GM21576 (cell line): Measurements from ENCODE around the gene UGP2.

Experiments
- ATAC-seq: cut with Tn5 transposase; IDR thresholded peaks from one replicate; pipeline ENCODE4 v1.9.1; 2021; ENCODE audit warnings: mild to moderate bottlenecking, moderate library complexity; ENCODE audit not compliant: unreplicated experiment

UGP2 gene

GRCh38 chr2:63862806-63863205, 21.1 kb downstream of the UGP2 start:
- no peak for ATAC-seq

DNA sequence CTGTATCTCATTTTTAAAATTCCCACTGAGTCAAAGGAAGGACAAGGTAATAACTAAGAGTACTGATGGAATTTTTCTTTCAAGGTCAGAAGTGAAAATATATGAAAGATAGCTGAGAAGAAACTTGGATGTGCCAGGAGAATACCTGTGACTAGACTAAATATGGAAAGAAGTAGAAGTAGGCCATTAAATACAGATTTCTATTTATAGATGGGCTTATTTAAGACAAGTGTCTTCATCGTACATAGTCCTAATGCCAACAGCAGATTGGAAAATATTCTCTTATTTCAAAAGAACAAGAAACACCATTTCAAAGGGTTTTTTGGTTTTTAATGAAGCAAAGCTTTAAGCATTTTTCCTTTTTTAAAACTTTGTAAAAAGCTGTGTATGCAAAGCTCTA, 22.0 kb downstream of the UGP2 start:
- ATAC-seq, result no peak

DNA sequence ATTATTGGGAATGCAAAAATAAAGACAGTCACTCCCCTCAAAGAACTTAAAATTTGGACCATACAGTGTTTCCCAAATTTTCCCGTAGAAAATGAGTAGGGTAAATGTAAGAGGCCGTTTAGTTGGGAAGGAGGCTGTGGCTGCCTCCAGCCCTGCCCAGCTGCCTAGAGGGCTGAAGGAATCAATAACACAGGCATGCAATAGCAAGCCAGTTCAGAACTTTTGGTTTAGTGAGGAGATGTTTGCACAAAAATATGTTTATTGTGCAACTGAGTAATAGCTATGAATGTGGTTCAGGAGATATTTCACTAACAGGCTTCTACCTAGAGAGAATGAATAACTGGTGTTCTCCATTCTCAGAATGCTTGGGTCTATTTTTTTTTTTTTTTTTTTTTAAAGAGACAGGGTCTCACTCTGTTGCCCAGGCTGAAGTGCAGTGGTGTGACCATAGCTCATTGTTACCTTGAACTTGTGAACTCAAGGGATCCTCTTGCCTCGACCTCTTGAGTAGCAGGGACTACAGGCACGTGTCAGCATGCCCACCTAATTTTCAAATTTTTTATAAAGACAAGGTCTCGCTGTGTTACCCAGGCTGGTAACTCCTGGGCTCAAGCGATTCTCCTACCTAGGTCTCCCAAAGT, 23.6 kb downstream of the UGP2 start:
- no peak for ATAC-seq

DNA sequence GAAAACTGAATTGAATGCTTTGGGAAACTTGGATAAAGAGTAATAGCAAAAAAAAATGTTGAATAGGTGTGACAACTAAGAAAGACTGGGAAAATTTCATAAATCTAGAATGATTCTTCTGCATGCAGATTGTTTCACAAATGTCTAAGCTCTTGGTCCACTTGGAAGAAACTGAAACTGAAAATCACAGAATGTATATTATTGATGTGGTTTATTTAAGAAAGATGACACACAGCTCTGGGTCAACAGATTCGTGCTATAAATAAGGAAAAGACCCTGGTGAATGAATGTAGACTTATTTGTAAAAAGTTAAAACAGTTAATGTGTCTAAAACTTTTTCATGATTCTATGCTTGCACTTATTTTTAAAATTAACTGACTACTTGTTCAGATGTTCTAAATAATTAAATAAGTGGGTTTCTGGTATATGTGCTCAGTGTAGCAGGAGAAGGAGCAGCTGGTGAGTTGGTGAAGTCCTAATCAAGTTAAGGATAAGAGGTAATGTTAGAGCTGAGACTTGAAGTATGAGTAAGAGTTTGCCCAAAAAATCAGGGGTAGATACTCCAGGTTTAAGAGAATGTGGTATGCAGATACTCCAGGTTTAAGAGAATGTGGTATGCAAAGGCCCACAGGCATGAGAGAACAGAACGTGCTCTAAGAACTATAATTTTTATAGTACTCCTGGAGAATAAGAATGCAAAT, 24.5 kb downstream of the UGP2 start:
- no peak for ATAC-seq

DNA sequence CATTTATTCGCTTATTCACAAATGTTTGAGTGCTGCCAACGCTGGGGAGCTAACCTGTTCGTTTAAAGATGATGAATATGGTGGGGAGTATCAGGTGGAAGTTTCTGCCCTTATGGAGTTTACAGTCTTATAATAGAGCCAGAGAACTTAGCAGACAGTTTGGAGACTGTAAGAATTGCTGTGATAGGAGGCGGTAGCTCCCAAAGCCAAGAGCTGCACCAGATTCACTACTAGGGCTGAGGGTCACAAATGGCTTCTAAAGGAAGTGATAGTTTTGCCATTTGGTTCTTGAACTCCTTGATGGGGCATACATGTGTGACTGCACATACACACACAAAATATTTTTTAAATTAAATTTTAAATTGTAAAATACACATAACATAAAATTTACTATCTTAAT, 29.0 kb downstream of the UGP2 start:
- ATAC-seq, result no peak

GRCh38 chr2:63871864-63872263, 30.2 kb downstream of the UGP2 start:
- no peak for ATAC-seq

DNA sequence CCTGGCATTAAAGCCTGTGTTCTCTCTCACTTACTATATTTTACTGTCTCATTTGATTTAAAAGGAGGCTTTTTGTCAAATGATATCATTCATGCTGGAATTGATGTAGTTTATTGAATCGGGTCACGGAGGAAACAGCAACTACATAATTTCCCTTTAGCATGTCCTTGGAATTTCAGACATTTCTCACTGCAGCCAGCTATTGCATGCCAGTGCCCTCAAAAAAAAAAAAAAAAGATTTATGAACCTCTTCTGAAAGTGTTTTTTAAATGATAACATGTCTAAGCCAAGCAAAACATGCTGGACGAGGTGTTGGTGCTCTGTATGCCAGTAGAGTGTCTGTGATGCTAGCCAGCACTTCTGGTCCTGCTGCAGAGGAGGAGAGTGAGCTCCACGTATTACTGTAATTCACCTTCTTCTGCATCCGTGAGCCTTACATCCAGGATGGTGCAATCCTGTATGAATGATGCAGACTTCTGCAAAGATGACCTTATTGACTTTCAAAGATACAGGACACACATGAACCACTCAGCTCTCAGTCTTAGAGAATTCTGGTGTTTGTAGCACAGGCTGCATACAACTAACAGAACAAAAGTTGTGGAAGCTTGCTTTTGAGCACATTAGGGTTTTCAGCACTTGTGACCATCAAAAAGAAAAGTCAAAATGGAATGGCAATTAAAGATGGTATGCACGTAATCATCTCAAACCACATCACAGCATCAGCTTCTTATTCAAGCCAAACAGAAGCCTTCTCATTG, 31.1 kb downstream of the UGP2 start:
- no peak for ATAC-seq

- ATAC-seq, result no peak
These were observed 32.8 kb downstream of the UGP2 start for GRCh38 chr2:63874204-63875130.

- no peak for ATAC-seq
These were observed 33.4 kb downstream of the UGP2 start for GRCh38 chr2:63875131-63875527.

GRCh38 chr2:63875559-63876245, 34.0 kb downstream of the UGP2 start:
- no peak for ATAC-seq

DNA sequence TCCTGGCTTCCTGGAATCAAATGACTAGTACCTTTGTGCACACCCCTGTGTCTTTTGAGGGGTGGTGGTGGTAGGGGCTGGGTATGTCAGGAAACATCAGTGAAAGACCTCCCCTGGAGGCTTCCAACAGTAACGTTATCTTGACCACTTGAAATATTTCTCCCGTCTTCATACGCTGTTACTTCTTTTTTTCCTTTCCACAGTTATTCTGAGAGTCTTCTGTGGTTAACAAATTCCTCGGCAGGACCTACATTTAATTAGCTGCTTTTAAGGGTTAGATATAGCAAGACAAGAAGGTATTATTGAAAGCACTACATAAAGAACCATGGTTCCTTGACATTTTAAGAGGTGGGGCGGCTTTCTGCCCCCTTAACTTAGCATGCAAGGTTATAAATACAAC, 34.6 kb downstream of the UGP2 start:
- ATAC-seq, result no peak

GRCh38 chr2:63878486-63878885, 36.8 kb downstream of the UGP2 start:
- no peak for ATAC-seq

DNA sequence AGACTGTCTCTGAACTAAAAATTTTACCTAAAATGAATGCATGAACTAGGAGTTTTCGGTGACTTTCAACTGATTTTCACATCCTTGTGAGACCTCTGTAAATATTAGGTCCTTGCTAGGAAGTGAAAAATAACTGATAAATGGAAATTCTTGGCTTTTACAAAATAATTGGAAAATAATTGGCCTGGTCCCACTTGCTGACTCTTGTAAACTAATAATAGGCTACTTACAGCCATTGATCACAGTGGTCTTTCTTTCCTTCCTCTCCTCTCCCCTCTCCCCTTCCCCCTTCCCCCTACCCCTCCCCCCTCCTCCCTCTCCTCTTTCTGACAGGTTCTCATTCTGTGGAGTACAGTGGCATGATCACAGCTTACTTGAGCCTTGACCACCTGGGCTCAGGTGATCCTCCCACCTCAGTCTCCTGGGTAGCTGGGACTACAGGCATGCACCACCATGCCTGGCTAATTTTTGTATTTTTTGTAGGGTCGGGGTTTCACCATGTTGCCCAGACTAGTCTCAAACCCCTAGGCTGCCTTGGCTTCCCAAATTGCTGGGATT, 38.3 kb downstream of the UGP2 start:
- ATAC-seq, result no peak

- no peak for ATAC-seq
These were observed 38.9 kb downstream of the UGP2 start for GRCh38 chr2:63880625-63881024.

DNA sequence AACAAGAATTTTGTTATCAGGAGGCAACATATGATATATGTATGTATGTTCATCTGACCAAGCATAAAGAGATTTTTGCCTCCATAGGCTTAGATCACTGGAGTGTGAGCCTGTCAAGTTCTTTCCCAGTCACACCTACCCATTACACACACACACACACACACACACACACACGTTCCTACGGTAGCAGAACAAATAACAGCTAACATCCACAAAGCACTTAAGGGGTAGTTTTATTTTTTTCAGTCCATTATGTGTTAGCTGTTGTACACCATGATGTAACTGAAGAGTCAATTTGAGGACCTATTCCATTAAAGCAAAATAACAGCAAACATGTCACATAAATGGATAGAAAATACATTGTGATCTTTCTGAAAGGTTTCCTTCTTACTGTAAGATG, 39.5 kb downstream of the UGP2 start:
- ATAC-seq, result no peak

DNA sequence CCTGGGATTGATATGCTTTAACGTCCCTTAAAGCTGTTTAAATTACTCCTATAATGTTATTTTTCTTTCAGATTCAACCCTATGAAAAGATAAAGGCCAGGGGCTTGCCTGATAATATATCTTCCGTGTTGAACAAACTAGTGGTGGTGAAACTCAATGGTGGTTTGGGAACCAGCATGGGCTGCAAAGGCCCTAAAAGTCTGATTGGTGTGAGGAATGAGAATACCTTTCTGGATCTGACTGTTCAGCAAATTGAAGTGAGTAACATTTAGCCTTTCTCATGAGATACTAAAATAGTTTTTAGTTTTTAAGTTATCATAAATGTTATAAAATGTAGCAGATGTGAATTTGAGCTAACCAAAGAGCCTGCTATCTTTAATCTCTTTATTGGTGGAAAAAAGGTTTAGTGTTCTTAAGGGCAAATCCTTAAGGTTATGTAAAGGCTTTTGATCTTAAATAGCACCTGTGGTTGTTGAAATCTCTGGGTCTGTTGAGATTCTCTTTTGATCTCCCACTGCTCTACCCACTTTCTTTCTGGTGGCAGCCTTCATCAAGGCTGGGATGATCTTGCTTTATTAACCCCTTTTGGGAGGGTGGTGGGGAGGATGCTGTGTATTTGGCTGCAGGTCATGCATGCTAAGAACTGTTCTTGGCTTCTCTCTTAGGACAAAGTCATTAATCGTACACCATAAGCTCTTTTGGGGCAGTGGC, 40.9 kb downstream of the UGP2 start:
- no peak for ATAC-seq

DNA sequence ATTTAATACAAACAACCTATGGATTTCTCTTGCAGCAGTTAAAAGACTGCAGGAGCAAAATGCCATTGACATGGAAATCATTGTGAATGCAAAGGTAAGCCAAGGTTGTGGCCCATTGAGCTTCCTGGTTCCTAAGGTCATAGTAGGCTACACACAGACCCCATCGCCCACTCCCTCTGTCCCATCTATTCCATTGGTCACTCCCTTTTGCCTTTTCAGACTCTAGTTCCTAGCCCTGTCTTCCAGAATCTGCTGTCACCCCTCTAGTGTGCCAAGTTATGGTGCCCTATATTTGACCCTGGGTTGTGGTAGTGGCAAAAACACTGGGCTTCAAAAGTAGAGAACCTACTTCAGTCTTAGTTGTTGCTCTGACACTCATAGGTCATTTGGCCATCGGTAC, 44.7 kb downstream of the UGP2 start:
- ATAC-seq, result no peak

- no peak for ATAC-seq
These were observed 46.4 kb downstream of the UGP2 start for GRCh38 chr2:63888053-63888452.
